Measurements from ENCODE around the gene PRKCI.

DNA sequence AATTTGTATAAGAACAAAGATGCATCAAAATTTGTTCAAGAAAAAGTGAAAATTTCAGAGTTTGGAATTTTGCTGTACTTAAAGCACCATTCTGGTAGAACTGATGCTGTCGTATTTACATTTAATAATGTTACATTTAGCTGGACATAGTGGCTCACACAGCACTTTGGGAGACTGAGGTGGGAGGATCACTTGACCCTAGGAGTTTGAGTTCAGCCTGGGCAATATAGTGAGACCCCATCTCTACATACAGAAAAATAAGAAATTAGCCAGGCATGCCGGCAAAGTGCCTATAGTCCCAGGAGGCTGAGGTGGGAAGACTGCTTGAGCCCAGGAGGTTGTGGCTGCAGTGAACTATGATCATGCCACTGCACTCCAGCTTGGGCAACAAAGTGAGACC is 83.8 kb downstream of the PRKCI start:
- no peak for TF ChIP-seq CTCF (IDR thresholded peaks at IDR 0.05)
- no peak for TF ChIP-seq POLR2A (IDR thresholded peaks at IDR 0.05)
